Naive thymus-derived CD8-positive, alpha-beta T cell (primary cell): Measurements from ENCODE around the gene SH2D3A. TPM values are rescaled to one million over a fixed set of nuclear protein-coding genes. Genes with fewer than 3 reads are reported as not detected.
"Not testable (repeated sequence)": the region's sequence is repeated elsewhere in the genome, so short reads cannot be mapped to it uniquely, and the experiment has no call there.

Experiments used
- ATAC-seq, 2 donors: fragments of 150-1000 bp; cut with Tn5 transposase in 1 of 2; sonication (Bioruptor Pico), chemical (Tn5 transposase) in 1 of 2; 1 replicate in 1 of 2; 2 replicates in 1 of 2; pipeline ENCODE4 v1.10.0; 2021; ENCODE audit warnings: mild to moderate bottlenecking in 2 of 2, moderate library complexity in 2 of 2
- POLR2A ChIA-PET: fragments of 350-600 bp; sonication (Branson Sonifier 250); formaldehyde crosslinking; loops from one replicate; lab custom pipeline; 2021; ENCODE audit warnings: antibody characterized with exemption; lab: Charles Lee
- DNase-seq, 10 donors: peaks; one replicate each; pipeline versions ENCODE4 v3.0.0 to v3.0.0-alpha.2; 2020 to 2022
- H3K27ac Mint-ChIP-seq, 10 donors: one replicate each; pipeline ENCODE4 v1.8.0; 2020 to 2022; ENCODE audit warnings: mild to moderate bottlenecking in 10 of 10, mixed read lengths in 10 of 10, moderate library complexity in 4 of 10, inconsistent platforms in 1 of 10
- H3K27me3 Mint-ChIP-seq, 5 donors: one replicate each; pipeline ENCODE4 v1.8.0; 2021 to 2022; ENCODE audit warnings: mixed read lengths in 5 of 5
- H3K36me3 Mint-ChIP-seq, 3 donors: one replicate each; pipeline ENCODE4 v1.8.0; 2020 to 2022; ENCODE audit warnings: mixed read lengths in 3 of 3, mild to moderate bottlenecking in 2 of 3, inconsistent platforms in 1 of 3
- H3K4me1 Mint-ChIP-seq, 4 donors: one replicate each; pipeline ENCODE4 v1.8.0; 2021 to 2022; ENCODE audit warnings: mixed read lengths in 4 of 4
- H3K4me3 Mint-ChIP-seq, 10 donors: one replicate each; pipeline ENCODE4 v1.8.0; 2020 to 2022; ENCODE audit warnings: mild to moderate bottlenecking in 10 of 10, mixed read lengths in 10 of 10, moderate library complexity in 6 of 10, inconsistent platforms in 1 of 10
- H3K9me3 Mint-ChIP-seq, 9 donors: one replicate each; pipeline ENCODE4 v1.8.0; 2020 to 2022; ENCODE audit warnings: mixed read lengths in 9 of 9, mild to moderate bottlenecking in 3 of 9, inconsistent platforms in 1 of 9, moderate library complexity in 1 of 9
- polyA plus RNA-seq, 3 donors: library from polyadenylated mRNA; unstranded; fragments of 300-500 nt; fragmentation: Illumina TruSeq; gene quantifications; one replicate each; pipeline ENCODE4 v1.2.3, GENCODE V29; 2021
- total RNA-seq, 8 experiments: library from RNA in 2 of 8; stranded (reverse) in 2 of 8; gene quantifications; one replicate each; pipeline ENCODE4 v1.2.3 and lab custom pipeline; 2021 to 2026

Gene SH2D3A
- total and polyA plus RNA-seq, 5 experiments from 2014 or later, result 23.0 to 47.3 (median 45.8) TPM

DNA sequence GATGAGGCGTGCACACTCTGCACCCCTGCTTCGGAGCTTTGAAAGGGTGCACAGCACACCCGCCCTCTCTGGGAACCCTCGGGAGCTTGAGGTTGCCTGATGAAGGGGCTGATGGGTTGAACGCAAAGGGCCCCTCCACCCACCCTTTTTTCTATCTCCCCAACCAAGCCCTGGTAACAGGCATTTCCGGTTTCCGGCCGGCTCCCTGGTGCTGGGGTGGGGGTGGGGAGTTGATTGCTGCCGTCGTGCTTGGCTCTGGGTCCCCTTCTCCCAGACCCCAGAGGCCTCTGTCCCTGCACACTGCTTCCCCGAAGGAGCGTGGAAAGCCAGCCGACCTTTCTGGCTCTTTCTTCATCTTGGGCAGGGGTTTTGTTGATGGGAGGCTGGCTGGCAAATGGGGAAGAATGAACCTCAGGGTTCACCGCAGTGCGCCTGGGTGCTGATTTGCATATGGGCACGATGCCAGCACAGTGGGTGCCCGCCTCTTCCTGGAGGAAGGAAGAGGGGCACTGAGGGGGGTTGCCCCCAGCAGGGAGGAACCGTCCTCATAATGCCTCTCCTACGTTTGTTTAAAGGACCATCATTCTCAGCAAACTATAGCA lies 34.4 kb upstream of the SH2D3A start:
- Mint-ChIP-seq H3K27me3 (peaks cover 0 to 2% (median 0%) of the 10 kb centered on the region in 5 donors), H3K27ac (peak overlapping the region; percentile 91 to 99 (median 97)), H3K36me3 (peaks cover 0 to 21% (median 2%) of the 10 kb centered on the region in 3 donors), H3K4me1 (peaks cover 39 to 77% (median 75%) of the 10 kb centered on the region in 4 donors), H3K4me3 (peak overlapping the region; percentile 85 to 99 (median 88)), H3K9me3 (no peaks in the 10 kb centered on the region)
- ATAC-seq (peak; percentile 77 to 82), DNase-seq (peak; percentile 73 to 93 (median 85))
- POLR2A ChIA-PET, result interaction anchor here (0.9 to 5.8 kb wide), 14 partner anchors 11 to 89 kb away, joined by 3 to 109 read pairs (median 6); partner anchors contain the start of genes GPR108, SH2D3A and VAV1

GRCh38 chr19:6800991-6801484 lies 33.8 kb upstream of the SH2D3A start:
- no peaks in the 10 kb centered on the region for H3K9me3 Mint-ChIP-seq
- ATAC-seq (peak in 1 of 2 donors; percentile 2), DNase-seq (peak in 1 of 10 donors; percentile 7)
- peaks cover 38 to 79% (median 76%) of the 10 kb centered on the region in 4 donors for H3K4me1 Mint-ChIP-seq
- H3K27me3 Mint-ChIP-seq, result peaks cover 0 to 2% (median 0%) of the 10 kb centered on the region in 5 donors
- H3K4me3 Mint-ChIP-seq, result peak overlapping the region; percentile 85 to 99 (median 88)
- peak overlapping the region; percentile 91 to 99 (median 97) for H3K27ac Mint-ChIP-seq
- POLR2A ChIA-PET, result interaction anchor here (0.9 to 5.8 kb wide), 14 partner anchors 10 to 90 kb away, joined by 3 to 109 read pairs (median 6); partner anchors contain the start of genes GPR108, SH2D3A and VAV1
- peaks cover 0 to 22% (median 0%) of the 10 kb centered on the region in 3 donors for H3K36me3 Mint-ChIP-seq

DNA sequence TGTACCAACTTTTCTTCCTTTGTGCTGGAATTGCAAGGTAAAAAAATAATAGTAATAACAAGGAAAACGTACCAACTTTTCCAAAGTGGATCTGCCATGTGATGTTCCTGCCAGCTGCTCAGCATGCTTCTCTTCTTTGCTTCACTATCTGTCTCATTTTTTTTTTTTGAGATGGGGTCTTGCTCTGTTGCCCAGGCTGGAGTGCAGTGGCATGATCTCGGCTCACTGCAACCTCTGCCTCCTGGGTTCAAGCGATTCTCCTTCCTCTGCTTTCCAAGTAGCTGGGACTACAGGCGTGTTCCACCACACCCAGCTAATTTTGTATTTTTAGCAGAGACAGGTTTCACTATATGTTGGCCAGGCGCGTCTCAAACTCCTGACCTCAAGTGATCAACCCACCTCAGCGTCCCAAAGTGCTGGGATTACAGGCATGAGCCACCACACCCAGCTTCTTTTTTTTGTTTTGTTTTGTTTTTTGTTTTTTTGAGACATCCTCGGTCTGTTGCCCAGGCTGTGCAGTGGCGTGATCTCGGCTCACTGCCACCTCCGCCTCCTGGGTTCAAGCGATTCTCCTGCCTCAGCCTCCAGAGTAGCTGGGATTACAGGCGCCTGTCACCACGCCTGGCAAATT lies 33.0 kb upstream of the SH2D3A start:
- DNase-seq, result not testable (repeated sequence)

DNA sequence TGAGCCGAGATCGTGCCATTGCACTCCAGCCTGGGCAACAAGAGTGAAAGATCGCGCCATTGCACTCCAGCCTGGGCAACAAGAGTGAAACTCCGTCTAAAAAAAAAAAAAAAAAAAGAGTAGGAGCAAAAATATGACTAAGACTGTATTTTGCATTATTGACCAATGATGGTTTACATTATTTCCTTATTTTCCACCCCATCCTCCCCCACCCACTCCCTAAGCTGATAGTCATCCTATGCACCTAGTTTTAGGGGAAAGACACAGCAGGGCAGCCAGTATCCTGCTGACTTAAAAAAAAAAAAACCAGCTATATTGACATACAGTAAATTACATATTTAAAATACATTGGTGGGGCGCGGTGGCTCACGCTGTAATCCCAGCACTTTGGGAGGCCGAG lies 30.4 kb upstream of the SH2D3A start:
- Mint-ChIP-seq H3K27ac (peak overlapping the region in 8 of 10 donors; percentile 40 to 82 (median 66)), H3K27me3 (peaks cover 0 to 2% (median 0%) of the 10 kb centered on the region in 5 donors), H3K36me3 (peaks cover 10 to 37% (median 12%) of the 10 kb centered on the region in 3 donors), H3K4me3 (peak overlapping the region in 4 of 10 donors; percentile 16 to 33 (median 27)), H3K9me3 (peaks cover 0 to 7% (median 0%) of the 10 kb centered on the region in 9 donors), H3K4me1 (peaks cover 50 to 90% (median 89%) of the 10 kb centered on the region in 4 donors)
- ATAC-seq (no peak), DNase-seq (no peak)
- POLR2A ChIA-PET, result interaction anchor here (0.6 to 1.0 kb wide), 4 partner anchors 25 to 1544 kb away, joined by 3 to 9 read pairs (median 3); partner anchors contain the start of gene VAV1

More for the DNA sequence above, 33.0 kb upstream of the SH2D3A start:
- Mint-ChIP-seq H3K27ac (peak overlapping the region; percentile 91 to 99 (median 97)), H3K36me3 (peaks cover 0 to 28% (median 0%) of the 10 kb centered on the region in 3 donors), H3K4me1 (peaks cover 42 to 86% (median 83%) of the 10 kb centered on the region in 4 donors), H3K4me3 (peak overlapping the region; percentile 85 to 99 (median 88))
- POLR2A ChIA-PET, result interaction anchor here (0.6 to 5.8 kb wide), 11 partner anchors 9 to 1012 kb away, joined by 3 to 109 read pairs (median 10); partner anchors contain the start of genes GPR108, SH2D3A and VAV1
- H3K9me3 Mint-ChIP-seq, ATAC-seq, H3K27me3 Mint-ChIP-seq: not testable (repeated sequence)

- H3K4me1 Mint-ChIP-seq, result peaks cover 53 to 93% (median 90%) of the 10 kb centered on the region in 4 donors
- DNase-seq (no peak), ATAC-seq (no peak)
- POLR2A ChIA-PET, result interaction anchor here (0.7 to 1.1 kb wide), 3 partner anchors 23 to 825 kb away, joined by 3 to 4 read pairs (median 4); partner anchors contain the start of gene VAV1
- peaks cover 10 to 45% (median 15%) of the 10 kb centered on the region in 3 donors for H3K36me3 Mint-ChIP-seq
- peak overlapping the region in 3 of 10 donors; percentile 2 to 19 (median 3) for H3K4me3 Mint-ChIP-seq
- no peaks in the 10 kb centered on the region for H3K27me3 Mint-ChIP-seq
- H3K27ac Mint-ChIP-seq, result peak overlapping the region; percentile 15 to 91 (median 62)
- H3K9me3 Mint-ChIP-seq, result peaks cover 0 to 7% (median 0%) of the 10 kb centered on the region in 9 donors
These were observed 29.0 kb upstream of the SH2D3A start for GRCh38 chr19:6796278-6796677.

DNA sequence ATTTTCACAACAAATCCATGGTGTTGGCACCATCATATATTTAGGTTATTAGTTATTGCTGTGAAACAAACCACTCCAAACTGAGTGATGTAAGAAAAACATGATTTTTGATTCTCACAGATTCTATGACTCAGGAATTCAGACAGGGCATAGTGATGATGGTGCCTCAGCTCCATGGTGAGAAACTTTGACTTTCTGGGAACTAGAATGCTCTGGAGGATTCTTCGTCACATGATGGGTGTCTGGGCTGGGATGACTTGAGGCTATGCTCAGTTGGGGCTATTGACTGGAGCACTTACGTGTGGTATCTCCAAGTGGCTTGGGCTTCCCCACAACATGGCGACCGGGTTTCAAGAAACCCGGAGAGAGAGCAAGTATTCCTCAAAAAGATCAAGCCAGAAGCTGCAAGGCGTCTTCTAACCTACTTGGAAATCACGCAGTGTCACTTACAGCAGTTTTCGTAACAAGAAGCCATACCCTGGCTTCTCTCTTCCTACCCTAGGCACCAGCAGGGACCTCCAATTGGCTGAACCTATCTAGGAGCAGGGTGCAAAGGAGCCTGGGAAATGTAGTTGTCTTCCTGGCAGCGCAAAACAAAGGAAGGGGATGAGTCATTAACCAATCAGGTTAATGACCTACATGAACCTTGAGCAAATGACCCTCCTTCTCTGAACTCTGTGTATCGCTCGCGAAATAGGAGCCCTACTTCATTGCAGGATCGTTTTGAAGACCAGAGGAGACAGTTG lies 27.6 kb upstream of the SH2D3A start:
- Mint-ChIP-seq H3K9me3 (peaks cover 0 to 7% (median 0%) of the 10 kb centered on the region in 9 donors), H3K36me3 (peaks cover 10 to 45% (median 15%) of the 10 kb centered on the region in 3 donors), H3K27me3 (no peaks in the 10 kb centered on the region), H3K4me1 (peaks cover 51 to 94% (median 90%) of the 10 kb centered on the region in 4 donors), H3K4me3 (no peak overlapping the region), H3K27ac (peak overlapping the region in 8 of 10 donors; percentile 15 to 84 (median 56))
- ATAC-seq (no peak), DNase-seq (no peak)
- POLR2A ChIA-PET, result interaction anchor here (0.5 to 1.1 kb wide), 2 partner anchors 22 to 83 kb away, joined by 3 to 4 read pairs; partner anchors contain the start of gene VAV1

DNA sequence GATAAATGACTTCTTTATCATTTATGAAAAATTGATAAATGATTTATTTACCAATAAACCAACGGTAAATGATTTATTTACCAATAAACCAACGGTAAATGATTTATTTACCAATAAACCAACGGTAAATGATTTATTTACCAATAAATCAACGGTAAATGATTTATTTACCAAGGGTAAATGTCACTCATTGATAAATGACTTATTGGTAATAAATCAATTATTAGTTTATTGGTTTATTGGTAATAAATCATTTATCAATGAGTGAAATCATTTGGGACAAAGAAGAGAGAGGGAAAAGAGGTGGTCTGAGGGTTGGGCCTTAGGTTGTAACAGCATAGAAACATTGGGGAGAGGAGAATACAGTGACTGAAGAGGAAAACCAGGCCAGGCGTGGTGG lies 26.7 kb upstream of the SH2D3A start:
- Mint-ChIP-seq H3K9me3 (peaks cover 0 to 7% (median 0%) of the 10 kb centered on the region in 9 donors), H3K27me3 (no peaks in the 10 kb centered on the region), H3K4me3 (peak overlapping the region in 3 of 10 donors; percentile 23 to 43 (median 37)), H3K4me1 (peaks cover 51 to 93% (median 90%) of the 10 kb centered on the region in 4 donors), H3K36me3 (peaks cover 10 to 48% (median 15%) of the 10 kb centered on the region in 3 donors), H3K27ac (peak overlapping the region; percentile 5 to 87 (median 72))
- DNase-seq (no peak), ATAC-seq (no peak)
- POLR2A ChIA-PET, result interaction anchor here (0.5 to 0.6 kb wide), 2 partner anchors 83 to 557 kb away, joined by 3 to 4 read pairs; no protein-coding TSS in a partner anchor

- Mint-ChIP-seq H3K27me3 (no peaks in the 10 kb centered on the region), H3K36me3 (peaks cover 10 to 52% (median 15%) of the 10 kb centered on the region in 3 donors), H3K27ac (peak overlapping the region in 9 of 10 donors; percentile 26 to 88 (median 82)), H3K4me1 (peaks cover 50 to 94% (median 91%) of the 10 kb centered on the region in 4 donors), H3K4me3 (peak overlapping the region in 7 of 10 donors; percentile 13 to 68 (median 33)), H3K9me3 (peaks cover 0 to 7% (median 0%) of the 10 kb centered on the region in 9 donors)
- POLR2A ChIA-PET, result no interaction called here
- ATAC-seq (peak; percentile 29 to 44), DNase-seq (no peak)
These were observed 26.2 kb upstream of the SH2D3A start for GRCh38 chr19:6793411-6793810.

DNA sequence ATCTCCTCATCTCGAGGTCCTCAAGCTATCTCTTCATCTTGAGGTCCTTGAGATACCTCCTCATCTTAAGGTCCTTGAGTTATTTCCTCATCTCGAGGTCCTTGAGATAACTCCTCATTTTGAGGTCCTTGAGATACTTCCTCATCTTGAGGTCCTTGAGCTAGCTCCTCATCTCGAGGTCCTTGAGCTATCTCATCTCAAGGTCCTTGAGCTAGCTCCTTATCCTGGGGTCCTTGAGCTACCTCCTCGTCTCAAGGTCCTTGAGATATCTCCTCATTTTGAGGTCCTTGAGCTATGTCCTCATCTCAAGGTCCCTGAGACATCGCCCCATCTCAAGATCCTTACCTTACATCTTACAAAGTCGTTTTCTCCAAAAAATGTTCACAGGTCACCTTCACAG lies 24.0 kb upstream of the SH2D3A start:
- ATAC-seq (no peak), DNase-seq (no peak)
- H3K27me3 Mint-ChIP-seq, result no peaks in the 10 kb centered on the region
- peak overlapping the region in 7 of 10 donors; percentile 29 to 79 (median 65) for H3K4me3 Mint-ChIP-seq
- peaks cover 44 to 84% (median 80%) of the 10 kb centered on the region in 4 donors for H3K4me1 Mint-ChIP-seq
- POLR2A ChIA-PET, result interaction anchor here (0.7 to 4.1 kb wide), 4 partner anchors 10 to 16 kb away, joined by 3 to 24 read pairs (median 4); no protein-coding TSS in a partner anchor
- H3K27ac Mint-ChIP-seq, result peak overlapping the region; percentile 64 to 91 (median 86)
- H3K36me3 Mint-ChIP-seq, result peaks cover 10 to 55% (median 19%) of the 10 kb centered on the region in 3 donors
- H3K9me3 Mint-ChIP-seq, result peaks cover 0 to 7% (median 0%) of the 10 kb centered on the region in 9 donors

DNA sequence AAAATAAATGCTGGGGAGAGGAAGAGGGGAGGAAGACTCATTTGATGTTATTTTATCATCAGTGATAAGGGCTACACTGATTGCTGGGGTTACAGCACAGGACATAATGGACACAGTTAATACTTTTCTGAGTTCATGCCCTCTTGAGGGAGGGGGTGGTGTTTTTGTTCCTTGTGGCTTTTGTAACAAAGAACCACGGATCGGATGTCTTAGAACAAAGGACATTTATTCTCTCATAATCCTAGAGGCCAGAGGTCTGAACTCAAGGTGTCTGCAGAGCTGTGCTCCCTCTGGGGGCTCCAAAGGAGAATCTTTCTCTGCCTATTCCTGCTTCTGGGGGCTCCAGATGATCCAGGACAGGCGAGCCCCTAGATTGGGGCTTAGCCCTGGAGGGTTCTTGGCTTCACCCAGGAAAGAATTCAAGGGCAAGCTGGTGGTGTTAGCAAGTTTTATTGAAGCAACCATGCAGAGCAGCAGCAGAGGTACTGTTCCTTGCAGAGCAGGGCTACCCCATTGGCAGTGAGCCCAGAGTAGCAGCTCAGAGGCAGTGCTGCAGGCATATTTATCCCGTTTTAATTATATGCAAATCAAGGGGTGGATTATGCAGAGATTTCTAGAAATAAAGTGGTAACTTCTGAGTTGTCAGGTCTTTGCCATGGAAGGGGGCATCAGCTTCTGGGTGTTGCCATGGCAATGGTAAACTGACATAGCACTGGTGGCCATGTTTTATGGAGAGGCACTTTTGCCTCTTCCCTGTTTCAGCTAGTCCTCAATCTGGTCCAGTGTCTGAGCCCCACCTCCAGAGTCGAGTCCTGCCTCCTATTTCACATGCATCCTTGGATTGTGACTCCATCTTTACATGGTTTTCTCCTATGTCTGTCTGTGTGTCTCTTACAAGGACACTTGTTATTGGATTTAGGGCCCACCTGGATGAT lies 23.2 kb upstream of the SH2D3A start:
- H3K9me3 Mint-ChIP-seq, result peaks cover 0 to 7% (median 0%) of the 10 kb centered on the region in 9 donors
- H3K4me3 Mint-ChIP-seq, result peak overlapping the region; percentile 41 to 79 (median 67)
- H3K4me1 Mint-ChIP-seq, result peaks cover 41 to 83% (median 78%) of the 10 kb centered on the region in 4 donors
- H3K27ac Mint-ChIP-seq, result peak overlapping the region; percentile 77 to 91 (median 86)
- POLR2A ChIA-PET, result interaction anchor here (0.5 to 4.1 kb wide), 3 partner anchors 11 to 308 kb away, joined by 3 to 24 read pairs (median 4); no protein-coding TSS in a partner anchor
- ATAC-seq, result peak; percentile 56 to 75
- peak in 2 of 10 donors; percentile 27 to 38 for DNase-seq
- no peaks in the 10 kb centered on the region for H3K27me3 Mint-ChIP-seq
- H3K36me3 Mint-ChIP-seq, result peaks cover 10 to 55% (median 23%) of the 10 kb centered on the region in 3 donors
